ENCODE results near the gene LRTM2. TPM values are rescaled to one million over a fixed set of nuclear protein-coding genes. Genes with fewer than 3 reads are reported as not detected.

The LRTM2 gene
- total RNA-seq, 4 donors from 2014 or later: not detected

DNA sequence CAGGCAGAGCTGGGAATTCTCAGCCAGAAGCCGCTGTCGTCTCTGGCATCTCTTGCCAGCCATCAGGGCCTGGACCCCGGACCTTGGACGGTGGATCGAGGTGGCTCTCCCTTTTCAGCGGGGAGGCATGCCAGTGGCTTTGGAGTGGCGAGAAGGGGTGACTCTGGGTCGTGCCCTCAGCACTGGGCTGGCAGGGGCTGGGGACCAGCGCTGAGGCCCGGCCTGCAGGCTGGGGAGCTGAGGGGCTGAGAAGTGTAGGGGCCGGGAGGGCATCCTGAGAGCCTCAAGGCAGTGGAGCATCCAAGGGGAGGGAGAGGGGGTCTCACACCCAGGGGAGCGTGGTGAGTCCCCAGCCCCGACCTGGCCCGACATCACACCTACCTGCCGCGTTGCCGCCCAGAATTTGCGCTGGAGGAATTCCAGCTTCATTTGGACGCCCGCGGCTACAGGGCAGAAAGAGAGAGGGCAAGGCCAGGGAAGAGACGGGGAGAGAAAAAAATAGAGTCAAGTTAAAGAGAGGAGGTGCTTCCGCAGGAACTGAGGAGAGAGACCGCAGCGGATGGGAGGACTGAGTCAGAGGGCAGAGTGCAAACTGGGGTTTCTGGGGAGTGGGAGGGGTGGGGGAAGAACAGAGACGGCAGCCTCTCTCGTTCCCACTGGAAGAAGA lies 9.0 kb upstream of the LRTM2 start:
- no peaks in the 10 kb centered on the region for H3K9me3 ChIP-seq
- no peaks in the 10 kb centered on the region for H3K36me3 ChIP-seq
- intact Hi-C loops (cut with DNase I): no loop called here
- H3K27ac ChIP-seq: no peak overlapping the region
- DNase-seq: no peak
- no peak overlapping the region for H3K4me3 ChIP-seq (replicated peaks in 1 of 3)
- H3K4me1 ChIP-seq: peaks cover 0 to 4% of the 10 kb centered on the region in 2 donors
- WGBS, 2 donors: 77 to 79% methylated on average over 27 of the region's 27 CpGs
- no peaks in the 10 kb centered on the region for H3K27me3 ChIP-seq
- TF ChIP-seq, protein P1, sequence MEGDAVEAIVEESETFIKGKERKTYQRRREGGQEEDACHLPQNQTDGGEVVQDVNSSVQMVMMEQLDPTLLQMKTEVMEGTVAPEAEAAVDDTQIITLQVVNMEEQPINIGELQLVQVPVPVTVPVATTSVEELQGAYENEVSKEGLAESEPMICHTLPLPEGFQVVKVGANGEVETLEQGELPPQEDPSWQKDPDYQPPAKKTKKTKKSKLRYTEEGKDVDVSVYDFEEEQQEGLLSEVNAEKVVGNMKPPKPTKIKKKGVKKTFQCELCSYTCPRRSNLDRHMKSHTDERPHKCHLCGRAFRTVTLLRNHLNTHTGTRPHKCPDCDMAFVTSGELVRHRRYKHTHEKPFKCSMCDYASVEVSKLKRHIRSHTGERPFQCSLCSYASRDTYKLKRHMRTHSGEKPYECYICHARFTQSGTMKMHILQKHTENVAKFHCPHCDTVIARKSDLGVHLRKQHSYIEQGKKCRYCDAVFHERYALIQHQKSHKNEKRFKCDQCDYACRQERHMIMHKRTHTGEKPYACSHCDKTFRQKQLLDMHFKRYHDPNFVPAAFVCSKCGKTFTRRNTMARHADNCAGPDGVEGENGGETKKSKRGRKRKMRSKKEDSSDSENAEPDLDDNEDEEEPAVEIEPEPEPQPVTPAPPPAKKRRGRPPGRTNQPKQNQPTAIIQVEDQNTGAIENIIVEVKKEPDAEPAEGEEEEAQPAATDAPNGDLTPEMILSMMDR (IDR thresholded peaks at IDR 0.05): no peak
- no peak for TF ChIP-seq POLR2A (IDR thresholded peaks at IDR 0.05)

DNA sequence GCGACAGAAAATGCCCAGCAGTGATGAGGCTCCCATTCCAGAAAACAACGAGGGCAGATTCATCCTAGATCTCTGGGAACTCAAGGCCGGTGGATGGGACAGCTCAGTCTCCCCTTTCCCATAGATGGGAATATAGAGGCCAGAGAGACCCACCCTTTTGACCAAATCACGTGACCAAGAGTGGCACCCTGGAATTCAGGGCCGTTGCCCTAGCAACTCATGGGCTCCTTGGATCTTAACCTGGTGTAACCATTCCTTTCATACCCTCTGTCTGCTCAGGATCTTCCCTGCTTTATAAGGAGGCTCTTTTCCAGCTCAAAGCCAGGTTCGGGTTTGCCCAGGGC lies 8.4 kb upstream of the LRTM2 start:
- Histone ChIP-seq H3K9me3 (no peaks in the 10 kb centered on the region), H3K4me3 (replicated peaks in 1 of 3) (no peak overlapping the region), H3K4me1 (peaks cover 0 to 4% of the 10 kb centered on the region in 2 donors), H3K27ac (peak overlapping the region in 2 of 3 donors; percentile 49 to 50), H3K36me3 (no peaks in the 10 kb centered on the region), H3K27me3 (no peaks in the 10 kb centered on the region)
- TF ChIP-seq, protein P1 (IDR thresholded peaks at IDR 0.05): no peak
- no peak for TF ChIP-seq POLR2A (IDR thresholded peaks at IDR 0.05)
- 79 to 87% methylated on average over 6 of the region's 6 CpGs for WGBS, 2 donors
- no peak for DNase-seq
- intact Hi-C loops (cut with DNase I): no loop called here

DNA sequence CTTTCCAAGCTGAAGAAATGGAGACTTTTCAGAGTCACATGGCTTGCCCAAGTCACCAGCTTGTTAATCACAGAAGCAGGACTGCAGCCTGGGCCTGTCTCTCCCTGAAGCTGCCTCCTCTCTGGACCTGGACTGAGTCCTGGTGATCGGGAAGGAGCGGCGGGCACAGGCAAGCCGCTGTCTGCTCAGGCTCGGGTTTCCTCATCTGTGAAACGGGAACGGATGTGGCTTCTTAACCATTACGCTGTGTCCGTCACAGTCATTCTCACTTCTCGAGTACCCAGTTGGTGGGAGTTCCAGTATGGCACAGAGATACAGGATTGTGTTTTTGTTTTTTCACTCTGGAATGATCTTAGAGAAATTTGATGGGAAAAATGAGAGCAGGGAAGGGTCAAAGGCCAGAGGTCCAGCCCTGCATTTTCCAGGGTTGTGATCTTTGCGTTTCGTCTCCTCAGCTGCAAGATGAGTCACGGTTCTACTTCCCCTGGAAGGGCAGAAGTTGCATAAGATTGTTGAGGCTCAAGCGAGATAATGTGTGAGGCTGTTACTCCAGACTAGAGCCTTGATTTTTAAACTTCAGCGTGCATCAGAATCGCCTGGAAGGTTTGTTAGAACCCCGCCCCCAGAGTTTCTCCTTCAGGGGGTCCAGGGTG lies 7.6 kb upstream of the LRTM2 start:
- DNase-seq: no peak
- H3K4me1 ChIP-seq: peaks cover 0 to 4% of the 10 kb centered on the region in 2 donors
- intact Hi-C loops (cut with DNase I): no loop called here
- peak overlapping the region in 2 of 3 donors; percentile 49 to 50 for H3K27ac ChIP-seq
- WGBS, 2 donors: 76 to 84% methylated on average over 17 of the region's 17 CpGs
- no peaks in the 10 kb centered on the region for H3K9me3 ChIP-seq
- TF ChIP-seq POLR2A (IDR thresholded peaks at IDR 0.05): no peak
- TF ChIP-seq, protein P1 (IDR thresholded peaks at IDR 0.05): no peak
- H3K27me3 ChIP-seq: no peaks in the 10 kb centered on the region
- H3K4me3 ChIP-seq (replicated peaks in 1 of 3): no peak overlapping the region
- no peaks in the 10 kb centered on the region for H3K36me3 ChIP-seq

DNA sequence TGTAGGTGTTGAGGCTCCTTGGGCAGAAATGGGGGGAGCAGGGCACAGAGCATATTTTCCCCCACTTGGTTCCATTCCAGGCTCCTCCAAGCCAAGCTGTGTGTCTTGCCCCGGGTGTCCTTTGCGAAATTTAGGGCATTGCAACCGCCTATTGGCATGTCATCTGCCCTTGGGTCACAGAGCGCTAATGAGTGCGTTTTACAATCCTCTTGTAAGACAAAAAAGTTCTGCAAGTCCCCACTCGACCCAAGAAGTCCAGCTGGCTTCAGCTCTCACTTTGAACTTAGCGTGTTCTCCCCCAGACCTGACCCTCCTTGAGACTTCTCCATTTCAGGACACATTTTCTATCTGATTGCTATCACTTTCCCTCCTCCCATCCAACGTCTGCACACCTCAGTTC lies 6.1 kb upstream of the LRTM2 start:
- DNase-seq: no peak
- intact Hi-C loops (cut with DNase I): no loop called here
- 73 to 80% methylated on average over 8 of the region's 8 CpGs for WGBS, 2 donors
- Histone ChIP-seq H3K36me3 (no peaks in the 10 kb centered on the region), H3K27me3 (no peaks in the 10 kb centered on the region), H3K4me1 (peaks cover 0 to 4% of the 10 kb centered on the region in 2 donors), H3K9me3 (no peaks in the 10 kb centered on the region), H3K4me3 (replicated peaks in 1 of 3) (no peak overlapping the region), H3K27ac (no peak overlapping the region)
- TF ChIP-seq POLR2A (IDR thresholded peaks at IDR 0.05): no peak
- TF ChIP-seq, protein P1 (IDR thresholded peaks at IDR 0.05): no peak

DNA sequence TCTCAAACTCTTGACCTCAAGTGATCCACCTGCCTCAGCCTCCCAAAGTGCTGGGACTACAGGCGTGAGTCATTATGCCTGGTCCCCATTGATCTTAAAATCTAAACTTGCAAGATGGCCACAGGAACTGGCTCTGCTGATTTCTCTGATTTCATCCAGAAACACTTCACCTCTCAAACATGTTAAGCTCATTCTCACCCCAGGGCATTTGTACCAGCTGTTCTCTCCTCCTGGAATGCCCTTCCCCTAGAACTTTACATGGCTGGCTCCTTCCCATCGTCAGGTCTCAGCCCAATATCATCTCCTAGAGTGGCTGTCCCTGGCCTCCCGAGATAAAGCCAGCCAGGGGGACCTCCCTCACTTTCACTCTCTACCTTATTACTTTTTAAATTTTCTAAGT lies 5.3 kb upstream of the LRTM2 start:
- 75% methylated on average over 3 of the region's 3 CpGs for WGBS, 2 donors
- intact Hi-C loops (cut with DNase I): no loop called here
- Histone ChIP-seq H3K36me3 (no peaks in the 10 kb centered on the region), H3K9me3 (no peaks in the 10 kb centered on the region), H3K4me3 (replicated peaks in 1 of 3) (no peak overlapping the region), H3K4me1 (peaks cover 0 to 4% of the 10 kb centered on the region in 2 donors), H3K27ac (no peak overlapping the region), H3K27me3 (no peaks in the 10 kb centered on the region)
- DNase-seq: no peak
- TF ChIP-seq POLR2A (IDR thresholded peaks at IDR 0.05): no peak
- TF ChIP-seq, protein P1 (IDR thresholded peaks at IDR 0.05): no peak
